Fibroblast of peridontal ligament (primary cell): Measurements from ENCODE around the gene RUNX2.
A peak's percentile ranks its signal among the peaks of the same experiment; 100 is the strongest.

Source experiments
- DNase-seq: peaks from one replicate; pipeline ENCODE4 v3.0.0-alpha.2; 2010; ENCODE audit errors: extremely low read depth

Gene RUNX2

GRCh38 chr6:45433533-45434380 is 105.6 kb downstream of the RUNX2 start:
- peak; percentile 43 for DNase-seq

GRCh38 chr6:45434381-45434700 is 106.2 kb downstream of the RUNX2 start:
- no peak for DNase-seq

- DNase-seq, result peak; percentile 79
These were observed 108.7 kb downstream of the RUNX2 start for GRCh38 chr6:45436544-45437438.

- no peak for DNase-seq
These were observed 109.3 kb downstream of the RUNX2 start for GRCh38 chr6:45437439-45437815.

- no peak for DNase-seq
These were observed 110.0 kb downstream of the RUNX2 start for GRCh38 chr6:45438151-45438550.

- peak; percentile 85 for DNase-seq
These were observed 110.8 kb downstream of the RUNX2 start for GRCh38 chr6:45438849-45439406.

- no peak for DNase-seq
These were observed 111.3 kb downstream of the RUNX2 start for GRCh38 chr6:45439459-45439858.

- DNase-seq, result no peak
These were observed 111.8 kb downstream of the RUNX2 start for GRCh38 chr6:45439861-45440388.

GRCh38 chr6:45441851-45442453 is 113.8 kb downstream of the RUNX2 start:
- DNase-seq, result no peak

- DNase-seq, result no peak
These were observed 114.6 kb downstream of the RUNX2 start for GRCh38 chr6:45442716-45443115.

- DNase-seq, result no peak
These were observed 117.2 kb downstream of the RUNX2 start for GRCh38 chr6:45445364-45445748.

- DNase-seq, result peak; percentile 100
These were observed 117.8 kb downstream of the RUNX2 start for GRCh38 chr6:45445749-45446549.

GRCh38 chr6:45447005-45447404 is 118.9 kb downstream of the RUNX2 start:
- no peak for DNase-seq

- no peak for DNase-seq
These were observed 119.6 kb downstream of the RUNX2 start for GRCh38 chr6:45447716-45448115.

GRCh38 chr6:45448417-45449389 is 120.6 kb downstream of the RUNX2 start:
- DNase-seq, result peak; percentile 65

- no peak for DNase-seq
These were observed 122.0 kb downstream of the RUNX2 start for GRCh38 chr6:45450132-45450531.

GRCh38 chr6:45450831-45451230 is 122.7 kb downstream of the RUNX2 start:
- no peak for DNase-seq

GRCh38 chr6:45454008-45454911 is 126.1 kb downstream of the RUNX2 start:
- DNase-seq, result peak; percentile 89

GRCh38 chr6:45455408-45455807 is 127.3 kb downstream of the RUNX2 start:
- no peak for DNase-seq
